NCI-H446 treated with DMSO at 0.1 percent for 48 hours (cell line): ENCODE measurements around the gene CEP76.
A peak's percentile ranks its signal among the peaks of the same experiment; 100 is the strongest.
"Not testable (repeated sequence)": the region's sequence is repeated elsewhere in the genome, so short reads cannot be mapped to it uniquely, and the experiment has no call there.

ENCODE experiments used
- DNase-seq: peaks from one replicate; lab custom pipeline; 2025; lab: John Stamatoyannopoulos, UW

CEP76 gene

DNA sequence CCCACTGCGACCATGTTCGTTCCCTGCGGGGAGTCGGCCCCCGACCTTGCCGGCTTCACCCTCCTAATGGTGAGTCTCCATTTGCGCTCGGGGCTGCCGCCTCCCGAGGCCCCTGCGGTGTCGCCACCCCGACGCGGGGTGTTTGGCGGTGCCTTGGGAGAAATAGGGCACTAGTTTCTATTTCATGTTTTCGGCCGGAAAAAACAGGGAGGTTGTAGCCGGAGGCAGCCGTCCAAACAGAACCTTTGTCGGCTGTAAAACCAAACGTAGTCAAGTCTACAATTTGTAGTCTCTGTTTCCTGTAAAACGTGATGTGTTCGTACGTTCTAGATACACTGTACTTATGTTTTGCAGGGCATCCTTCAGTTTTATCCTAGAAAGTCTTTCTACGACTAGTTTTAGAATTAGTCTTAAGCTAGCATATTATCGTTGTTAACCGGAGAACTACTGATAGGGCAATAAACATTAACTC lies 609 bp upstream of the CEP76 start:
- DNase-seq, result no peak

GRCh38 chr18:12701161-12701560 lies 1.4 kb downstream of the CEP76 start:
- DNase-seq, result no peak

DNA sequence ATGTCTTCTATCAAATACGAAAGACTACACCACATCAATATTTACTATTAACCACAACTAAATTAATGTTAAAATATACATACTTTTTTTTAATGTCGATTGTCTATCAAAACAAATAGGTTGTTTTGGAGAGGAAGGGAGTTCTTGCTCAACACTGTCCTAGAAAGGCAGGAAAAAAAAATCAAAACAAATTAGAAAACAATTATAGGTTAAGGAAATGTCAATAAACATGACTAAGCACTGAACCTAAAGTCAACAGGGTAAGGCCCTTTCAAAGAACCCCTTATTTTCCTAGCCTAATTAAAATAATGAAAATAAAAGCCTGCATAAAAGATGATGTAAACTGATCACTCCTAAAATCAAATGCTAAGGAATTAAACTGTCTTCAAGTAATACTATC lies 2.8 kb downstream of the CEP76 start:
- DNase-seq, result no peak

DNA sequence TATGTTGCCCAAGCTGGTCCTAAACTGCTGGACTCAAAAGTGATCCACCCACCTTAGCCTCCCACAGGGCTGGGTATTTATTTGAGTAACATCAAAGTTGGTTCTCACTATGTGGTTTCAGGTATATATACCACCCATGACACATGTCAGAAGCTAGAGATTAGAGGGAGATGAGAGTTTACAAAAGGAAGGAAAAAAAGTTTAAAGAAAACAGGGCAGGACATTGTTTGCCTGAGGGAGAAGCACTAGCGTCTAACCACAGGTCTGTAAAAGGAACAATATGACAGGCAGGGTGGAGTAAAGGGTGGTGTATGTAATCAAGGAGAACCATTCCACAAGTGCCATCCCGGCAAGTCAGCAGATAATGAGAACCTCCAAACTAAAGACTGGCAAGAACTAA lies 8.5 kb downstream of the CEP76 start:
- no peak for DNase-seq

GRCh38 chr18:12692206-12692605 lies 10.3 kb downstream of the CEP76 start:
- no peak for DNase-seq

DNA sequence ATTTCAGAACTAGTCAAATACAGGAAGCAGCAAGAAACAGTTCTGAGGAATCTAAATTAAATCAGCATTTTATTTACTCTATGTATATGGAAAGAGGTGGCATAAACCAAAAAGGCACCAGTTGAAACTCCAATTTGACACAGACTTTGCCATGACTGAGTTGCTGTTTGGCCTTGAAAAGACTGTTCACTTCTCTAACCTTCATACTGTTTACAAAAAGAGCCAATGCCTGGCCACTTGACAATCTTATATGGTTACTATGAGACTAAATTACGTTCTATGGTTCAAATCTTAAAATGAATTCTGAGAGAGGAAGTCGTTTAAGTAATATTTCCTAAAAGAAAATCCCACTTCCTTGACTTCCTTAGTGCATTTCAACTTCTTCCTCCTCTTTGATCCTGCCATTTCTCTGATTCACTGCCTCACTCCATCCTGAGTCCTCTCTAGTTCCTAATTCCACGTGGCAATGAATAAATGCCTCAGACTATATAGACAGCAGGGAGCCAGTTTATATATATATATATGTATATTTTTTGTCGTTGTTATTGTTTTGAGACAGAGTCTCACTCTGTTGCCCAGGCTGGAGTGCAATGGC lies 13.2 kb downstream of the CEP76 start:
- DNase-seq, result no peak

DNA sequence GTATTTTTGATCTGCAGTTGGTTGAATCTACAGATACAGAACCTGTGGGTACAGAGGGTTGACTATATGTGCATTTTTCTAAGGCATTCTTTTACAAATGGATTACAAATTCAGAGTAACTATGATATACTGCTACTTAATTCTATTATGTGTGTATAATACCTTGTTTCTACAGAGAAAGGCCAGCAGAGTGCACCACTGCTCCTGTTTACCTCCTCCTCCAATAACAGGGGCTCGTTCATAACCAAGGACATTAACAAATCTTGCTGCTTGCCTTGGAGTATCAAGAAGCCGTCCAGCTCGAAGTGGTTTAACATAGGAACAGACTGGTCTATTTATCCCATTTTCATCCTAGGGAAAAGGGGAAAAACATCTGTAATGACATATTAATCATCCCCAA lies 16.4 kb downstream of the CEP76 start:
- no peak for DNase-seq

GRCh38 chr18:12679183-12679786 lies 23.2 kb downstream of the CEP76 start:
- no peak for DNase-seq

DNA sequence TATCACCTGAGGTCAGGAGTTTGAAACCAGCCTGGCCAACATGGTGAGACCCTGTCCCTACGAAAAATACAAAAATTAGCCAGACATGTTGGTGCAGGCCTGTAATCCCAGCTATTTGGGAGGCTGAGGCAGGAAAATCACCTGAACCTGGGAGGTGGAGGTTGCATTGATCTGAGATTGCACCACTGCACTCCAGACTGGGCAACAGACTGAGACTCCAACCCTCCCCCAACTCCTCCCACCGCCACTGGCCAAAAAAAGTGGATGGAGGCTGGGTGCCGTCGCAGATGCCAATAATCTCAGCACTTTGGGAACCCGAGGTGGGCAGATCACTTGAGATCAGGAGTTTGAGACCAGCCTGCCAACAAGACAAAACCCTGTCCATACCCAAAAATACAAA lies 34.5 kb downstream of the CEP76 start:
- DNase-seq, result no peak

- no peak for DNase-seq
Measured at GRCh38 chr18:12659904-12660605, 42.5 kb downstream of the CEP76 start.

- no peak for DNase-seq
Measured at GRCh38 chr18:12658426-12659138, 43.9 kb downstream of the CEP76 start.

DNA sequence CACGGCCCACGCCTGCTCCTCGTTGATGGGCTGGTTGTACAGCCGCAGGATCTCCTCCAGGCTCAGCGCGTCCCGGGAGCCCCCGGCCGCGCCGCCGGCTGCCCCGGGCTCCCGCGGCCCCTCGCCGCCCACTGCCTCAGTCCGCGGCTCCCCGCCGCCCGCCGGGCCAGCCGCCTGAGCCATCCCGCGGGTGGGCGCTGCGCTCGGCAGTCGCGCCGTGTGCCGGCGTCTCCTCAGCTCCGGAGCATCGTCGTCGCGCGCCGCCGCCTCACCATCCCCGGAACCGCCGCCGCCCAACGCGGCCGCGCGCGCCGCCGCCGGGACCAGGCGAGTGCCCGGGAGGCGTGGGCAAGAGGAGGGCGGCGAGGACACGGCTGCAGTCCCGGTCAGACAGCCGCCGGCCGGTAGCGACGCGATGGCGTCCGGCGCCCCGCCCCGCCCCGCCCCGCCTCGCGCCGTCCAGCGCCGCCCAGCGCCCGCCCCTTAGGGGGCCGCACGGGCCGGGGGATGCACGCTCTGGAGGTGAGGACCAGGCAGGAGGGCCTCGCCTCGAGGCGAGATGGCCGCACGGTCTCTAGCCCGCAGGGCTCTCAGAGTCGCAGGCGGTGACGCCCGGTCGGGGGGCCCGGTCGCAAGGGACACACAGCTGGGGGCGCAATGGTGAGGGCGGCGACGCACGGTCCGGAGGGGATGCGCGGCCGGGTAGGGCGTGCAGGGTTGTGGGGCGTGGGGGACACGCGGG lies 44.7 kb downstream of the CEP76 start, which contains the start of gene SPIRE1:
TSS of gene SPIRE1 (minus strand) at position 424 of the 742 bp plus-strand sequence. CDS start at position 183, 241 bp downstream.
- peak; percentile 43 for DNase-seq

DNA sequence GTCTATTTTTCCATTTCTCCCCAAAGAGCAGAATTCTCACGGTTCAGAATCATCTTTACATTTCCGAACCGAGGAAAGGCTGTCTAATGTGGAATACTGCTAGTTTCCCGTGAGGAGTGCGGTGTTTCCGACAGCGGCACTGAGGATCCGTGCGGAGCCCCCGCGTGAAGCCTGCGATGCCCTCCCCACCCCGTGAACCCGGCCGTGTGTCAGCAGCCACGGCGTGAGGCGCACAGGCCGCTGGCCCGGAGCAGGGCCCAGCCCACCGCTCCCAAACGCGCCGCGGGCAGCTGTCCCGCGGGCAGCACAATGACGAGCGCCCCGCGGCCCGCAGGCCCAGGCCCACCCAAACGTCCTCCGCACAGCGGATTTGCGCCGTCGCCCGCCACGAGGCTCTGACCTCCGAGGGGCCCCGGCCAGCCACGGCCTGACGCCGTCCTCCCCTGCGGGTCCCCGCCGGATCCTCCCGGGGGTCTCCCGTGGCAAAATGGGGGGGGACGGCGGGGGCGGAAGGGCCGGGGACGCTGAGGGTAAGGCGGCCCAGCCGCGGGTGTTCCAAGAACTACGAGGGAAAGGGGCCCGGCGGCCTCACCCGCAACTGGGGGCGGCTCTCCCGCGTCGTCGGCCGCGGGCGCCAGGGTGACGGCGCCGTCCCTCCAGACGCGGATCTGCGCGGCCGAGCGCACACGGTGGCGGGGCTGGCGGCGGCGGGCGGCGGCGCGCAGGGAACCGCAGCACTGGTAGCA lies 45.4 kb downstream of the CEP76 start:
- no peak for DNase-seq

DNA sequence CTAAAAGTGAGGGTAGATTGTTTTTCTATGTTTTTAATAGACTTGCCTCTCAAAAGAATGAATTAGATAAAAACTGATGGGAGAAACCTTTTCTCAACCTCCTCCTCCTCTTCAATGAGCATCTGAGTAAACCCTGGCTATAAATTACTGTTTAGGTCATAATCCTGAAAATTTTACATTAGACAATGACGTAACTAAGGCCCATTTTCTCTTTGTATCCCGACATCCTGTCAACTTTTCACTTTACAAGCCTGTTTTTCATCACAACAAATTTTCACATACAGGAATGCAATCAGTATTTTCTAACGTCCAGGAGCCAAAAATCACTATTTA lies 46.0 kb downstream of the CEP76 start:
- DNase-seq, result no peak

- DNase-seq, result no peak
Measured at GRCh38 chr18:12654971-12655370, 47.6 kb downstream of the CEP76 start.

DNA sequence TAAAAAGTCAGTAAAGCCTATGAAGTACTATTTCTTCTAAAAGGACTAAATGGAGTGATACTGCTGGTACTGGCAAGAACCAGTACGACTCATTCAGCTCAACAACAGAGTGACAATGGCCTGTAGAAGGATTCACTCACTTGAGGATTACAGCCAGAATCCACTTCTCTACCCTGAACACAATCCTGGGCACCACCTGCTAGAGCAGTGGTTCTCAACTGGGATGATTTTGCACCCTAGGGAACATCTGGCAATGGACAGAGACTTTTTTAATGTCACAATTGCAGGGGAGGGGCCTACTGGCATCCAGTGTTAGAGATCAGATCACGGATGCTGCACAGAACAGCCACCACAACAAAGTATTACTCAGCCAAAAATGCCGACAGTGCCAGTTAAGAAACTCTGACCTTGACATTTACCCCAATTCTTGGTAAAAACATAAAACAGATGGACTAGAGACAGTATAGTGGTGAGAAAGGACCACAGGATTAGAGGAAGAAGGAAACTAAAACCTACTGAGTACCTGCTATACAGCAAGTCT lies 49.6 kb downstream of the CEP76 start:
- no peak for DNase-seq

- no peak for DNase-seq
Measured at GRCh38 chr18:12651651-12652050, 50.9 kb downstream of the CEP76 start.

DNA sequence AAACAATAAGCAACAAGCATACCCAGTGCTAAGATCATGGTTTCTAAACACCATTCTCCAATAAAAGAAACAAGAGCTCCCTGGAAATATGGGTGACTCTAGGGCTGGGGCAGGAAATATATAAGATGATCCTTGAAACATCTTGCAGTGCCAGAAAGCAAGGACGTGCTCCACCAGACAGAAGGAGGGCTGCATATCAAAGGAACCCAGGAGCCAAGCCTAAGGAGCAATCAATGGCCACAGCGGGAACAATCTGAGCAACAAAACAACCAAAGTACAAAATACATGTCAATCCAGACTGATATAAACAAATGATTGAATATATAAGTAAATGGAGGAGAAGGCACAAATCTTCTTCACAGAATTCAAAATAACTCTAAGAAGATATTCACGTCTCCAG lies 54.8 kb downstream of the CEP76 start:
- DNase-seq, result no peak

GRCh38 chr18:12645751-12646203 lies 56.7 kb downstream of the CEP76 start:
- peak; percentile 20 for DNase-seq

- DNase-seq, result no peak
Measured at GRCh38 chr18:12645254-12645653, 57.3 kb downstream of the CEP76 start.

GRCh38 chr18:12643756-12644155 lies 58.8 kb downstream of the CEP76 start:
- not testable (repeated sequence) for DNase-seq
